Breast epithelium (tissue), 3 donors: ENCODE results near the gene FOXK1.

ENCODE experiments used
- POLR2A ChIP-seq: fragments of 450-650 bp; IDR thresholded peaks from one replicate; pipeline ENCODE4 v1.6.1; 2016; ENCODE audit warnings: antibody characterized with exemption, mild to moderate bottlenecking, moderate library complexity
- POLR2AphosphoS5 ChIP-seq, 3 donors: sonication (generic); formaldehyde crosslinking; IDR thresholded peaks; one replicate each; pipeline ENCODE4 v1.6.1; 2017; ENCODE audit warnings: antibody characterized with exemption in 3 of 3
- TF ChIP-seq, protein P1 (sequence below), 3 donors: fragments of 450-650 bp; IDR thresholded peaks; one replicate each; pipeline ENCODE4 v1.5.1; 2016 to 2017; ENCODE audit warnings: antibody characterized with exemption in 3 of 3, mild to moderate bottlenecking in 3 of 3, moderate library complexity in 3 of 3

DNA sequence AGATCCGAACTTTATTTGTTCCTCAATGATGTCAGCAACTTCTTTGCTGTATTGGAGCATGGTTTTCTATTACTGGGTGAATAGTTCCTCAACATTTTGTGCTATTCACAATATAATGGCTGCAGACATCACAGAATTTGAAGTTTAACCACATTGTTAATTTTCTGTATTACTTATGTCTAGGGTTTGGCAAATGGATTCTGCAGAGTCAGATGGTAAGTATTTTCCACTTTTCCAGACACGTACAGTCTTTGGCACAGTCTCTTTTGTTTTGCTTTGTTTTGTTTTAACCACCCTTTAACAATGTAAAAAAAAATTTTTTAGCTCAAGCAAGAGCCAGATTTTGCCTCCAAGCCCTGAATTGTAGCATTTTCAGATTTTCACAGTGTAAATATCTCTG is 36.8 kb upstream of the FOXK1 start:
- TF ChIP-seq, protein P1, sequence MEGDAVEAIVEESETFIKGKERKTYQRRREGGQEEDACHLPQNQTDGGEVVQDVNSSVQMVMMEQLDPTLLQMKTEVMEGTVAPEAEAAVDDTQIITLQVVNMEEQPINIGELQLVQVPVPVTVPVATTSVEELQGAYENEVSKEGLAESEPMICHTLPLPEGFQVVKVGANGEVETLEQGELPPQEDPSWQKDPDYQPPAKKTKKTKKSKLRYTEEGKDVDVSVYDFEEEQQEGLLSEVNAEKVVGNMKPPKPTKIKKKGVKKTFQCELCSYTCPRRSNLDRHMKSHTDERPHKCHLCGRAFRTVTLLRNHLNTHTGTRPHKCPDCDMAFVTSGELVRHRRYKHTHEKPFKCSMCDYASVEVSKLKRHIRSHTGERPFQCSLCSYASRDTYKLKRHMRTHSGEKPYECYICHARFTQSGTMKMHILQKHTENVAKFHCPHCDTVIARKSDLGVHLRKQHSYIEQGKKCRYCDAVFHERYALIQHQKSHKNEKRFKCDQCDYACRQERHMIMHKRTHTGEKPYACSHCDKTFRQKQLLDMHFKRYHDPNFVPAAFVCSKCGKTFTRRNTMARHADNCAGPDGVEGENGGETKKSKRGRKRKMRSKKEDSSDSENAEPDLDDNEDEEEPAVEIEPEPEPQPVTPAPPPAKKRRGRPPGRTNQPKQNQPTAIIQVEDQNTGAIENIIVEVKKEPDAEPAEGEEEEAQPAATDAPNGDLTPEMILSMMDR (IDR thresholded peaks at IDR 0.05) = no peak
- TF ChIP-seq POLR2A = no peak
- no peak for TF ChIP-seq POLR2AphosphoS5 (IDR thresholded peaks at IDR 0.05)
